Activated B cell treated with CpG ODN at 0.5 μM for 24 hours (primary cell): ENCODE measurements around the gene GRM7. TPM values are rescaled to one million over a fixed set of nuclear protein-coding genes. Genes with fewer than 3 reads are reported as not detected.

Source experiments
- ATAC-seq: fragments of 200-7000 bp; cut with Tn5 transposase; one replicate; pipeline ENCODE4 v1.10.0; 2021; ENCODE audit warnings: low read depth, mild to moderate bottlenecking, moderate library complexity
- CTCF ChIA-PET: fragments of 350-600 bp; sonication (Branson Sonifier 250); formaldehyde crosslinking; loops from one replicate; lab custom pipeline; 2021; ENCODE audit warnings: antibody characterized with exemption; lab: Charles Lee
- POLR2A ChIA-PET: fragments of 350-600 bp; sonication (Branson Sonifier 250); formaldehyde crosslinking; loops from one replicate; lab custom pipeline; 2021; ENCODE audit warnings: antibody characterized with exemption; lab: Charles Lee
- DNase-seq: peaks from one replicate; pipeline ENCODE4 v3.0.0; 2022
- H3K27ac Mint-ChIP-seq: one replicate; pipeline ENCODE4 v1.8.0; 2020; ENCODE audit warnings: mixed read lengths
- H3K27me3 Mint-ChIP-seq: one replicate; pipeline ENCODE4 v1.8.0; 2021; ENCODE audit warnings: mixed read lengths
- H3K36me3 Mint-ChIP-seq: one replicate; pipeline ENCODE4 v1.8.0; 2021; ENCODE audit warnings: low read depth, mixed read lengths
- H3K4me1 Mint-ChIP-seq: one replicate; pipeline ENCODE4 v1.8.0; 2021; ENCODE audit warnings: mixed read lengths
- H3K4me3 Mint-ChIP-seq: one replicate; pipeline ENCODE4 v1.8.0; 2020; ENCODE audit warnings: mild to moderate bottlenecking, mixed read lengths
- H3K9me3 Mint-ChIP-seq: one replicate; pipeline ENCODE4 v1.8.0; 2020; ENCODE audit warnings: mixed read lengths
- intact Hi-C: fragments of 100-400 bp; cut with micrococcal nuclease; formaldehyde crosslinking; loops from one replicate; pipeline ENCODE4 v1.15.1; 2024
- total RNA-seq: library from RNA; stranded (reverse); gene quantifications from 2 replicates; pipeline ENCODE4 v1.2.3, GENCODE V29; 2022
- TF ChIP-seq, protein P1 (sequence below): fragments of 200-600 bp; IDR thresholded peaks from one replicate; pipeline ENCODE4 v1.8.0; 2022; ENCODE audit warnings: antibody characterized with exemption, mild to moderate bottlenecking

GRM7 gene
- total RNA-seq, 1 donor from 2014 or later: not detected

DNA sequence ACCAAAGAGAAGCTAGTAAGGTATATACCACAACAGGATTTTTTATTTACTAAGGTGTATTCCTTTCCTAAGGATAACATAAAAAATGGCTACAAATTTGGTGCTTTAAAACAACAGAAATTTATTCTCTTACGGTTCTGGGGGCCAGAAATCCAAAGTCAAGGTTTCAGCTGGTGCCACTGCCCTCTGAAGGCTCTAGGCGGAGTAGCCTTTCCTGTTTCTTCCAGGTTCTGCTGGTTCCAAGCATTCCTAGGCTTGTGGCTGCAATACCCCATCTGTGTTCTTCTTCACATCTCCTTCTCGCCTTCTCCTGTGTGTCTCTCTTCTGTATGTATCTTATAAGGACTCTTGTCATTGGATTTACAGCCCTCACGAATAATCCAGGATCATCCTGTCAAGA is 549.9 kb downstream of the GRM7 start:
- H3K4me1 Mint-ChIP-seq: no peaks in the 10 kb centered on the region
- no peak overlapping the region for H3K27ac Mint-ChIP-seq
- POLR2A ChIA-PET: no interaction called here
- H3K27me3 Mint-ChIP-seq: no peaks in the 10 kb centered on the region
- H3K36me3 Mint-ChIP-seq: no peaks in the 10 kb centered on the region
- no peak overlapping the region for H3K4me3 Mint-ChIP-seq
- TF ChIP-seq, protein P1, sequence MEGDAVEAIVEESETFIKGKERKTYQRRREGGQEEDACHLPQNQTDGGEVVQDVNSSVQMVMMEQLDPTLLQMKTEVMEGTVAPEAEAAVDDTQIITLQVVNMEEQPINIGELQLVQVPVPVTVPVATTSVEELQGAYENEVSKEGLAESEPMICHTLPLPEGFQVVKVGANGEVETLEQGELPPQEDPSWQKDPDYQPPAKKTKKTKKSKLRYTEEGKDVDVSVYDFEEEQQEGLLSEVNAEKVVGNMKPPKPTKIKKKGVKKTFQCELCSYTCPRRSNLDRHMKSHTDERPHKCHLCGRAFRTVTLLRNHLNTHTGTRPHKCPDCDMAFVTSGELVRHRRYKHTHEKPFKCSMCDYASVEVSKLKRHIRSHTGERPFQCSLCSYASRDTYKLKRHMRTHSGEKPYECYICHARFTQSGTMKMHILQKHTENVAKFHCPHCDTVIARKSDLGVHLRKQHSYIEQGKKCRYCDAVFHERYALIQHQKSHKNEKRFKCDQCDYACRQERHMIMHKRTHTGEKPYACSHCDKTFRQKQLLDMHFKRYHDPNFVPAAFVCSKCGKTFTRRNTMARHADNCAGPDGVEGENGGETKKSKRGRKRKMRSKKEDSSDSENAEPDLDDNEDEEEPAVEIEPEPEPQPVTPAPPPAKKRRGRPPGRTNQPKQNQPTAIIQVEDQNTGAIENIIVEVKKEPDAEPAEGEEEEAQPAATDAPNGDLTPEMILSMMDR: no peak
- ATAC-seq: no peak
- DNase-seq: no peak
- intact Hi-C loops: no loop called here
- peaks cover 9% of the 10 kb centered on the region for H3K9me3 Mint-ChIP-seq
- CTCF ChIA-PET: no interaction called here

DNA sequence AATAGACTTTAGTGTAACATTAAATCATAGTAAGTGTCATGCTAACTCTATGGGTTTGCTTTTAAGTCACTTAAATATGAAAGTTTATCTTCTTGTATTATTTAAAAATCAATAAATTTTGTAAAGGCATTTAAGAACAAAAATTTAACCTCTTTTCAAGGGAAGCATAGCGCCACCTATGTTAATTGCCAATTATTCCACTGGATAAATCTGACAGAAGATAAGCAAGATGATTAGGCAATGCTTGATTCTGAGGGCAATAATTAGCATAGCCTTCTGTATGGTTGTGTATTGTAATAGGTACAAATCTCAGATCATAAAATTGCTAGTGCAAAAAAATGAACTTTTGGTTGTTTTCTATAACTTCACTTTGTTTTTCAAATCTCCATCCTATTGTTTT is 560.1 kb downstream of the GRM7 start:
- intact Hi-C loops: no loop called here
- H3K27me3 Mint-ChIP-seq: no peaks in the 10 kb centered on the region
- no peak for DNase-seq
- CTCF ChIA-PET: no interaction called here
- no peaks in the 10 kb centered on the region for H3K4me1 Mint-ChIP-seq
- POLR2A ChIA-PET: no interaction called here
- H3K9me3 Mint-ChIP-seq: no peaks in the 10 kb centered on the region
- no peak for ATAC-seq
- no peak overlapping the region for H3K4me3 Mint-ChIP-seq
- H3K36me3 Mint-ChIP-seq: no peaks in the 10 kb centered on the region
- TF ChIP-seq, protein P1: no peak
- no peak overlapping the region for H3K27ac Mint-ChIP-seq

DNA sequence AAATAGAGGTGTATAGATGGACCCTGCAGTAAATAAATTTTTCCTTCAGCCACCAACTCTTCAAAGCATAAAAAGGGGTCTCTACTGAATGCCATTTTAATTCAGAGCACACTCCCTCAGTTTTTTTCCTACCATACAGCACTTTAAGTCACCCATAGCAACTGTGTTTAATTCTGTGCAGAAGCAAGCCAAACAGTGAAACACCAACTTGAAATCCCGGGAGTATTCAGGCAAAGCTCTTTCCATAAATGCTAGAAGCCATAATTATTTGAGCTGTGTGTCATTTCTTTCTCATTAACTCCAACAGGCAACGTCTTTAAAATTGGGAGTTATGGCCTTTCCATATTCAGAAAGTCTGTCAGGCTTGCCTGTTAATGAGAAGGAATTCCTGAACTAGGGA is 562.1 kb downstream of the GRM7 start:
- DNase-seq (no peak), ATAC-seq (no peak)
- ChIA-PET CTCF (no interaction called here), POLR2A (no interaction called here)
- H3K4me3 Mint-ChIP-seq: no peak overlapping the region
- no peaks in the 10 kb centered on the region for H3K4me1 Mint-ChIP-seq
- H3K27ac Mint-ChIP-seq: no peak overlapping the region
- no peaks in the 10 kb centered on the region for H3K36me3 Mint-ChIP-seq
- no peaks in the 10 kb centered on the region for H3K9me3 Mint-ChIP-seq
- TF ChIP-seq, protein P1: no peak
- intact Hi-C loops: no loop called here
- H3K27me3 Mint-ChIP-seq: no peaks in the 10 kb centered on the region

DNA sequence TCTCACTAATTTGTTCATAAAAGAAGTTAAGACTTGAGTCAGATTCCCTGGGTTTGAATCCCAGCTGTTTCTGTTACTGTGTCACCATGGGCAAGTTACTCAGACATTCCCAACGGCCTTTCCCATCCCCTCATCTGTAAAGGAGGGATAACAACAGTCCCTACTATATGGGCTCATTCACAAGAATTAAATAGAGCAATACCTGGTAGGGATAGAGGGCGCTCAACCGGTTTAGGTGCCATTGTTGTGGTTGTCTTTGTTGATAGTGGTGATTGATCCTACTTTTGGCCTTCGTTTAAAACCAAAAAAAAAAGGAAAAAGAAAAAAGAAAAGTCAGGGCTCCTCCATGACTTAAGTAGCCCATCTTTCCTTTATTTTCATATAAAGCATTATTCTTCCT is 563.1 kb downstream of the GRM7 start:
- ATAC-seq: no peak
- TF ChIP-seq, protein P1: no peak
- no peaks in the 10 kb centered on the region for H3K4me1 Mint-ChIP-seq
- H3K27me3 Mint-ChIP-seq: no peaks in the 10 kb centered on the region
- intact Hi-C loops: no loop called here
- H3K9me3 Mint-ChIP-seq: no peaks in the 10 kb centered on the region
- CTCF ChIA-PET: no interaction called here
- H3K36me3 Mint-ChIP-seq: no peaks in the 10 kb centered on the region
- no peak for DNase-seq
- H3K4me3 Mint-ChIP-seq: no peak overlapping the region
- POLR2A ChIA-PET: no interaction called here
- no peak overlapping the region for H3K27ac Mint-ChIP-seq

DNA sequence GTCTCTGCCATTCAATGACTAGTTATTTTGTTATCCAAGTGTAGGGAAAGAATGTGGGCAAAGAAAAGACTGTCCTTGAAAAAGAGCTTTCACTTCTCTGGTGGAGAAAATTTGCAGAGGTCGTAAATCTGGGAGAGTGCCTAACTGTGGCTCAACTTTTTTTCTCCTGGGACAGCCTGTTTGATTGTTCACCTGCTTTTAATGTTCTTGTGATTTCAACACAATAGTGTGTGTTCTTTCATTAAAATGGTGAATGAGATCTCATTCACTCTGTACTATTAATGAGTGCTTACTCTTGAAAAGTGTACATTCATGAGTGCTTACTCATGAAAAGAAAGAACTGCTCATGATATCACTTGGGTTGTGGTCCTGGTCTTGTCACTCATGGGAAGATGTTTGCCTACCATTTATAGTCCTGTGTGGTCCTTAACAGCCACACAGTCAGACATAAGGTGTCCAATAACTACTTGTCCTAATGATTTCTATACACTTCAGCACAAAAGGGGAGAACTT is 567.3 kb downstream of the GRM7 start:
- ATAC-seq (no peak), DNase-seq (no peak)
- Mint-ChIP-seq H3K27me3 (no peaks in the 10 kb centered on the region), H3K4me3 (no peak overlapping the region), H3K27ac (no peak overlapping the region), H3K4me1 (no peaks in the 10 kb centered on the region), H3K9me3 (peaks cover 4% of the 10 kb centered on the region), H3K36me3 (no peaks in the 10 kb centered on the region)
- intact Hi-C loops: no loop called here
- ChIA-PET POLR2A (no interaction called here), CTCF (no interaction called here)
- TF ChIP-seq, protein P1: no peak
